ENCODE results near the gene HBG1.
"Not testable (repeated sequence)": the region's sequence is repeated elsewhere in the genome, so short reads cannot be mapped to it uniquely, and the experiment has no call there.

HBG1 gene

GRCh38 chr11:5251746-5252145 lies 2.1 kb upstream of the HBG1 start:
- no peaks in the 10 kb centered on the region for H3K79me2 ChIP-seq (ENCODE audit: control insufficient read depth, insufficient read depth, low read length, poor library complexity)
- no peaks in the 10 kb centered on the region for H3K79me1 ChIP-seq (ENCODE audit: low read length)
- no peaks in the 10 kb centered on the region for H3K4me1 ChIP-seq (ENCODE audit: control insufficient read depth in 1 of 2, insufficient read depth in 2 of 2, low read length in 2 of 2)
- H3K27ac ChIP-seq (ENCODE audit: low read depth, low read length), result no peak overlapping the region
- no peak overlapping the region for H4K12ac ChIP-seq (ENCODE audit: low read depth, low read length)
- H3K27me3 ChIP-seq (ENCODE audit: insufficient read depth, low read length), result no peaks in the 10 kb centered on the region
- no peak overlapping the region for H3K4me3 ChIP-seq (ENCODE audit: low read depth, low read length)
- H3K4me2 ChIP-seq (ENCODE audit: low read length), result no peak overlapping the region
- DNase-seq, result no peak
- no peak overlapping the region for H3K23ac ChIP-seq (ENCODE audit: low read length)
- H2BK5ac ChIP-seq (ENCODE audit: low read depth, low read length, poor library complexity), result no peak overlapping the region
- no peak overlapping the region for H2AFZ ChIP-seq (ENCODE audit: insufficient read depth, low read length, poor library complexity)
- H3K9me3 ChIP-seq (ENCODE audit: insufficient read depth, low read depth, low read length), result no peaks in the 10 kb centered on the region
- no peak overlapping the region for H4K8ac ChIP-seq (ENCODE audit: low read depth, low read length)
- no peak overlapping the region for H2BK12ac ChIP-seq (ENCODE audit: low read length)
- H3K4ac ChIP-seq (ENCODE audit: low read depth, low read length), result no peak overlapping the region
- no CpG with 5 or more reads among the region's 2 CpGs for WGBS (ENCODE audit: extremely low coverage, insufficient coverage, insufficient read length)
- H2AK5ac ChIP-seq (ENCODE audit: low read length), result no peak overlapping the region
- H3K9ac ChIP-seq (ENCODE audit: low read length), result no peak overlapping the region
- no peak overlapping the region for H4K91ac ChIP-seq (ENCODE audit: low read depth, low read length)
- H3K14ac ChIP-seq (ENCODE audit: low read length), result no peak overlapping the region
- H3K36me3 ChIP-seq (ENCODE audit: control insufficient read depth in 1 of 2, insufficient read depth in 2 of 2, low read length in 2 of 2), result no peaks in the 10 kb centered on the region
- H3K18ac ChIP-seq (ENCODE audit: low read length), result no peak overlapping the region
- H2BK120ac ChIP-seq (ENCODE audit: insufficient read depth, low read length, poor library complexity), result no peak overlapping the region

- H4K91ac ChIP-seq (ENCODE audit: low read depth, low read length), result no peak overlapping the region
- no peak overlapping the region for H2BK120ac ChIP-seq (ENCODE audit: insufficient read depth, low read length, poor library complexity)
- H3K27ac ChIP-seq (ENCODE audit: low read depth, low read length), result no peak overlapping the region
- no peak overlapping the region for H2BK5ac ChIP-seq (ENCODE audit: low read depth, low read length, poor library complexity)
- no peak overlapping the region for H4K8ac ChIP-seq (ENCODE audit: low read depth, low read length)
- no peaks in the 10 kb centered on the region for H3K79me1 ChIP-seq (ENCODE audit: low read length)
- no peaks in the 10 kb centered on the region for H3K9me3 ChIP-seq (ENCODE audit: insufficient read depth, low read depth, low read length)
- H3K9ac ChIP-seq (ENCODE audit: low read length), result no peak overlapping the region
- no peak overlapping the region for H2BK12ac ChIP-seq (ENCODE audit: low read length)
- H3K18ac ChIP-seq (ENCODE audit: low read length), result no peak overlapping the region
- no peaks in the 10 kb centered on the region for H3K27me3 ChIP-seq (ENCODE audit: insufficient read depth, low read length)
- H2AK5ac ChIP-seq (ENCODE audit: low read length), result no peak overlapping the region
- DNase-seq, result no peak
- no peaks in the 10 kb centered on the region for H3K36me3 ChIP-seq (ENCODE audit: control insufficient read depth in 1 of 2, insufficient read depth in 2 of 2, low read length in 2 of 2)
- no peak overlapping the region for H3K4ac ChIP-seq (ENCODE audit: low read depth, low read length)
- H3K14ac ChIP-seq (ENCODE audit: low read length), result no peak overlapping the region
- no CpG with 5 or more reads among the region's 4 CpGs for WGBS (ENCODE audit: extremely low coverage, insufficient coverage, insufficient read length)
- H3K4me1 ChIP-seq (ENCODE audit: control insufficient read depth in 1 of 2, insufficient read depth in 2 of 2, low read length in 2 of 2), result no peaks in the 10 kb centered on the region
- no peak overlapping the region for H3K23ac ChIP-seq (ENCODE audit: low read length)
- H4K12ac ChIP-seq (ENCODE audit: low read depth, low read length), result no peak overlapping the region
- H3K4me3 ChIP-seq (ENCODE audit: low read depth, low read length), result no peak overlapping the region
- no peak overlapping the region for H3K4me2 ChIP-seq (ENCODE audit: low read length)
- no peak overlapping the region for H2AFZ ChIP-seq (ENCODE audit: insufficient read depth, low read length, poor library complexity)
- H3K79me2 ChIP-seq (ENCODE audit: control insufficient read depth, insufficient read depth, low read length, poor library complexity), result no peaks in the 10 kb centered on the region
These were observed 1.0 kb upstream of the HBG1 start for GRCh38 chr11:5250543-5251204.

- H3K4me2 ChIP-seq (ENCODE audit: low read length); H3K18ac ChIP-seq (ENCODE audit: low read length); H2BK120ac ChIP-seq (ENCODE audit: insufficient read depth, low read length, poor library complexity); H3K23ac ChIP-seq (ENCODE audit: low read length); H3K9ac ChIP-seq (ENCODE audit: low read length); H3K9me3 ChIP-seq (ENCODE audit: insufficient read depth, low read depth, low read length); H3K4me1 ChIP-seq (ENCODE audit: control insufficient read depth in 1 of 2, insufficient read depth in 2 of 2, low read length in 2 of 2); H4K8ac ChIP-seq (ENCODE audit: low read depth, low read length); H2BK5ac ChIP-seq (ENCODE audit: low read depth, low read length, poor library complexity); H3K27me3 ChIP-seq (ENCODE audit: insufficient read depth, low read length); DNase-seq; H3K36me3 ChIP-seq (ENCODE audit: control insufficient read depth in 1 of 2, insufficient read depth in 2 of 2, low read length in 2 of 2); H3K4ac ChIP-seq (ENCODE audit: low read depth, low read length); H2BK12ac ChIP-seq (ENCODE audit: low read length); H4K91ac ChIP-seq (ENCODE audit: low read depth, low read length); H3K4me3 ChIP-seq (ENCODE audit: low read depth, low read length); H2AK5ac ChIP-seq (ENCODE audit: low read length); H3K27ac ChIP-seq (ENCODE audit: low read depth, low read length); H3K14ac ChIP-seq (ENCODE audit: low read length); H3K79me2 ChIP-seq (ENCODE audit: control insufficient read depth, insufficient read depth, low read length, poor library complexity); H2AFZ ChIP-seq (ENCODE audit: insufficient read depth, low read length, poor library complexity); H3K79me1 ChIP-seq (ENCODE audit: low read length); H4K12ac ChIP-seq (ENCODE audit: low read depth, low read length): not testable (repeated sequence)
- no CpG with 5 or more reads among the region's 7 CpGs for WGBS (ENCODE audit: extremely low coverage, insufficient coverage, insufficient read length)
These were observed 1.2 kb downstream of the HBG1 start for GRCh38 chr11:5248498-5248897.

GRCh38 chr11:5247472-5248192 lies 2.0 kb downstream of the HBG1 start:
- Histone ChIP-seq H3K36me3 (ENCODE audit: control insufficient read depth in 1 of 2, insufficient read depth in 2 of 2, low read length in 2 of 2) (no peaks in the 10 kb centered on the region), H4K91ac (ENCODE audit: low read depth, low read length) (no peak overlapping the region), H2BK12ac (ENCODE audit: low read length) (no peak overlapping the region), H3K4ac (ENCODE audit: low read depth, low read length) (no peak overlapping the region), H3K4me3 (ENCODE audit: low read depth, low read length) (no peak overlapping the region), H3K9me3 (ENCODE audit: insufficient read depth, low read depth, low read length) (no peaks in the 10 kb centered on the region), H2BK120ac (ENCODE audit: insufficient read depth, low read length, poor library complexity) (no peak overlapping the region), H3K18ac (ENCODE audit: low read length) (no peak overlapping the region), H2AK5ac (ENCODE audit: low read length) (no peak overlapping the region), H3K23ac (ENCODE audit: low read length) (no peak overlapping the region), H3K4me2 (ENCODE audit: low read length) (no peak overlapping the region), H4K8ac (ENCODE audit: low read depth, low read length) (no peak overlapping the region), H3K79me1 (ENCODE audit: low read length) (no peaks in the 10 kb centered on the region), H2BK5ac (ENCODE audit: low read depth, low read length, poor library complexity) (no peak overlapping the region), H3K4me1 (ENCODE audit: control insufficient read depth in 1 of 2, insufficient read depth in 2 of 2, low read length in 2 of 2) (no peaks in the 10 kb centered on the region), H3K27ac (ENCODE audit: low read depth, low read length) (no peak overlapping the region), H3K27me3 (ENCODE audit: insufficient read depth, low read length) (no peaks in the 10 kb centered on the region), H2AFZ (ENCODE audit: insufficient read depth, low read length, poor library complexity) (no peak overlapping the region), H3K14ac (ENCODE audit: low read length) (no peak overlapping the region), H3K9ac (ENCODE audit: low read length) (no peak overlapping the region), H4K12ac (ENCODE audit: low read depth, low read length) (no peak overlapping the region), H3K79me2 (ENCODE audit: control insufficient read depth, insufficient read depth, low read length, poor library complexity) (no peaks in the 10 kb centered on the region)
- DNase-seq, result no peak
- no CpG with 5 or more reads among the region's 3 CpGs for WGBS (ENCODE audit: extremely low coverage, insufficient coverage, insufficient read length)

Data from trophoblast cell (in vitro differentiated cells and primary cell).